HG02885 (cell line): ENCODE data around the gene CHTF18.
"Not testable (repeated sequence)": the region's sequence is repeated elsewhere in the genome, so short reads cannot be mapped to it uniquely, and the experiment has no call there.

Source experiments
- ATAC-seq: cut with Tn5 transposase; IDR thresholded peaks from one replicate; pipeline ENCODE4 v1.9.1; 2021; ENCODE audit warnings: mild to moderate bottlenecking; ENCODE audit not compliant: unreplicated experiment, poor library complexity

The CHTF18 gene

DNA sequence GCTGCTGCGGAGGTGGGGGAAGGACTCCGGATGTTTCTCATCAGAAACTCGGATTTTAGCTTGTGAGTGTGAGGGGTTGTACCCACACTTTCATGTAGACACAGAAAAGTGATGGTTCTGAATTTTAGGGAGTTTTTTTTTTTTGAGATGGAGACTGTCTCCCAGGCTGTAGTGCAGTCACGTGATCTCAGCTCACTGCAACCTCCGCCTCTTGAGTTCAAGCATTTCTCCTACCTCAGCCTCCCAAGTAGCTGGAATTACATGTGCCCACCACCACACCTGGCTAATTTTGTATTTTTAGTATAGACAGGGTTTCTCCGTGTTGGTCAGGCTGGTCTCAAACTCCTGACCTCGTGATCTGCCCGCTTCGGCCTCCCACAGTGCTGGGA lies 34.5 kb downstream of the CHTF18 start:
- ATAC-seq, result no peak

DNA sequence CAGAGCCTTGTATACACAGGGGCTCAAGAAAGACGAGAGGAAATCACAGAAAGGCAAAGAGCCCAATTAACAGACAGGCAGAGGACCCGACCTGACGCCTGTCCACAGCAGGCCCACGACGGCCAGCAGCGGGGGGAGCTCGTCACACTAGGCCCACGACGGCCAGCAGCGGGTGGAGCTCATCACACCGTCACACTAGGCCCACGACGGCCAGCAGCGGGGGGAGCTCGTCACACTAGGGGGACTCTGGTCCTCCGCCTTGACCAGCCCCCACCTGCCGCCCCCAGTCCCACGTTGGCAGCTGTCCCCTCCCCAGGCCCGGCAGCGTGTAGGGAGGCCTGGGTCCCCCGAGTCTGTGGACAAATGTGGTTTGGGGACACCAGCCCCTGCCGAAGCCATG lies 35.8 kb downstream of the CHTF18 start:
- ATAC-seq, result no peak

DNA sequence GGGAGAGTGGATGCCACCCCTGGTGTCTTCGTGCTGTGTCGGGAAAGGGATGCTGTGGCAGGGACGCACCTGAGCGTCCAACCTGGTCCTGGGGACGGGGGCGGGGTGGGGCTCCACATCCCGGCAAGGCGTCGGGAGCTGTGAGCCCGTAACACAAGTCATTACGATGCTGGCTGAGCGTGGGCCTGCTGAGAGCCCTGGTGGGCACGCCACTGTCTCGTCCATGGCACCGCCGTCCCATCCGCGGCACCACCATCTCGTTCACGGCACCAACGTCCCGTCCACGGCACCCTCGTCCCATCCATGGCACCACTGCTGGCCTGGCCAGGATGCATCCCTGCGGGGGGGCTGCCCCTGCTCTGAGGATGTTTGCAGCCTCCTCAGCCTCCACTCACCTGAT lies 36.2 kb downstream of the CHTF18 start:
- no peak for ATAC-seq

DNA sequence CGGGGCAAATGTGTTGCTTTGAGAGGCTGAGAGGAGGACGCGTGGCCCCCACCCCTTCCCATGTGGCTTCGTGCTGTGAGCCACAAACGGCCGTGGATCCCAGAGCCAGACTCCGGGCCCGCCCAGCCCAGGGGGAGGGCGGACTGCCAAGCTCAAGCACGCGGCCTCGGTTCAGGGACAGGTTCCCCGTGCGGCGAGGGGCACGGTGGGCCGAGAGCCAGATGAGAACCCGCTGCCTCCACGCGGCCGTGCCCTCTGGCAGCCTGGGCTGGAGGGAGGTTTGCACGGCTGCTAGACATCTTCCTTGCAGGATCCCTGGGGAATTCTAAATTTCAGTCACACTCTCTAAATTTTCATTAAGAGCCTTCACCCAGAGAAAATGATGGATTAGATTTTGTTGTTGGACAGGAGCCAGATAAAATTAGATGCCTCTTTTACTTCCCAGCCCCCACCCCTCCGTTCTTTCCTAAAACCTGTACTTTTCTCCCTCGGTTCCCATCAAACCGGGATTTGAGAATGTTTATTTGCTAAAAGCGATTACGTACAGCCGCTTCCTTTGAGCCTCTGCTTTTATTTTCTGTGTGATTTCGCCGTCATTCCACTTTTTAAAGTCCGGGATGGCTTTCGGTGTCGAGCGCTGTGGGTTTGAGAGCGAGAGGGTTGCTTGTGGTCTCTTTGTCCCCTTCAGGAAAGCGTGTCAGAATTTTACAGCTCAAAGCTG lies 37.1 kb downstream of the CHTF18 start:
- no peak for ATAC-seq

DNA sequence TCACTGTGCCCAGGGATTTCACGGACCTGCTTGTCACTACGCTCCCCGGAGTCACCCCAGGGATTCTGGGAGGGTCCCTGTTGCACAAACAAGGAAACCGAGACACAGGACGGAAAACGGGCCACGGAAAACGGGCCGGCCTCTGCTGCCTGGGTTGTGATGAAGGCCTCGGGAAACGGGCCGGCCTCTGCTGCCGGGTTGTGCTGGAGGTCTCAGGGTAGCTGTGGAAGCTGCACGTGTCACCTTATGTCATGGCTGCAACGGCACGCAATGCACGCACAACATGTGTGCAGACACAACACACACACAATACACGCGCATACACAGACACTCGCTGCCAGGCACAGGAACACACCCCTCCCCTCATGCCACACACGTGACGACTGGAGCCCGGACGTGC lies 39.1 kb downstream of the CHTF18 start:
- no peak for ATAC-seq

DNA sequence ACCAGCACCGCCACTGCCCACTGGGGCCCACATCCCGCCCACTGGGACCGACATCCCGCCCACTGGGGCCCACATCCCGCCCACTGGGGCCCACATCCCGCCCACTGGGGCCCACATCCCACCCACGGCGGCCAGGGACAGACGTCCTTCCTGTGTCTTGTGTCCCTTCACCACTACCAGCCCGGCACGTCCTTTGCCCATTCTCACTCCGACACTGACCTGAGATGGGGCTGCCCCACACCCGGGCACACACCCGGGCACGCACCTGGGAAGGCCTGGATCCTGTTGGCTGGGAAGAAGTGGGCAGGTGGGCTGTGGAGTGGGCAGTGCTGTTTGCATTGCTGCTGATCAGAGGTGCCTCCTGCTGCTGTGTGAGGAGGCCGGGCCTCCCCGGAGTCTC lies 40.5 kb downstream of the CHTF18 start:
- no peak for ATAC-seq

DNA sequence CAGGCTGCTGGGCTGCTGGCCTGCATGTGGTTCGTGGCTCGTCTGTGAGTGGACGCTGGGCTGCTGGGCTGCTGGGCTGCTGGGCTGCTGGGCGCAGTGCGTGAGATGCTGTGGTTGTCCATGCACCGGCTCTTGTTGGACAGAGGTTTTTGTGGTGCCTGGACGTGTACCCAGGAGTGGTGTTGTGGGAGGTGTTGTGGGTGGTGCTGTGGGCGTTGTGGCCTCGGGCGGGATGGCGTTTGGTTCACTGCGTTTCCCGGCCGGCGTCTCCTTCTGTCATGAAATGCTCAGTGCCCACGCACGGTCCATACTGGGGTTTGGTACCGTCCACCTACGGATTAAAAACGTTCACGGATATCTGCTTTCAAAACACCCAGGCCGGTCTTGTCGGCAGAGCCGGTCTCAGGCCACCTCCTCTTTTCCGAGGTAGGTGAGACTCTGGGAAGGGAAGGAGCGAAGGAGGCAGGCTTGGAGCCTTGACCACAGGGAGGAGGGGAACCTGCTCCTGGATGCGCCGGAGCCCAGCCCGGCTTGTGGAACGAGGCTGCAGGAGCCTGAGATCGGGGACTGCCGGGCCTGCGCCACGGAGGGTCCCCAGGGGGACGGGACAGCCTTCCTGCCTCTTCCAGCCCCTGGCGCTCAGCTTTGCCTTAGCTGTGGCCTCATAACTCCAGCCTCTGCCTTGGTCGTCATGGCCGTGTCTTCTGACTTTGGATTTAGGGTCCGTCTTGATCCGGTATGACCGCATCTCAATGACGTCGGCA lies 41.9 kb downstream of the CHTF18 start:
- no peak for ATAC-seq

DNA sequence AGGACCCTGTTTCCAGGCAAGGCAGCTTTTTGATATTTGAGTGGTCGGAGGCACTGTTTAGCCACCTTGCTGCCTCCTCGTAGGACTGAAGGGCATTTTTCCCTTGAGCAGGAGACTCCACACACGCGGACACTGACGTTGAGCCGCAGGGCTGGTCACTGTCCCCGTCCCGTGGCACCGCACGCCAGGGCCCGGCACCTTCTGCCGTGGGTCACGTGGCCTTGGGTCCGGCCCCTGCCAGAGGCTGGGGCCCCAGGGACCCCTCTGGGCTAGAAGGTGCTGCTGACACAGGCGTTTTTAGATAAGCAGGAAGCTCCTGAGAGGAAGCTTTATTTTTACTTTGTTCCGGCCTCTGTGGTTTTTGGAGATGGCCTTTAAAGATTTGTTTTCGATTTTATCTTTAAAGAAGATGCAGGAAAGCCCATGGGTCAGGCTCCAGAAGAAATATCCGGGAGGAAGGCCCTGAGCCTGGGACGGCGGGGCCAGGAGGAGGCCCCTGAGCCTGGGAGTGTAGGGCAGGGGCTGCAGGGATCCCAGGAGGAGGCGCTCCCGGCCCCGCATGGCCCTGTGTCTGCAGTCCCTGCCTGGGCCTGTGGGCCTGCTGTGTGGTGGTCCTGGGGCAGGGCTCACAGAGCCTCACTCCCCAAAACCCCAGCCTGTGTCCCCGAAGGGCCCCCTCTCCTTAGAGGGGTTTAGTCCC lies 42.6 kb downstream of the CHTF18 start:
- ATAC-seq, result no peak

DNA sequence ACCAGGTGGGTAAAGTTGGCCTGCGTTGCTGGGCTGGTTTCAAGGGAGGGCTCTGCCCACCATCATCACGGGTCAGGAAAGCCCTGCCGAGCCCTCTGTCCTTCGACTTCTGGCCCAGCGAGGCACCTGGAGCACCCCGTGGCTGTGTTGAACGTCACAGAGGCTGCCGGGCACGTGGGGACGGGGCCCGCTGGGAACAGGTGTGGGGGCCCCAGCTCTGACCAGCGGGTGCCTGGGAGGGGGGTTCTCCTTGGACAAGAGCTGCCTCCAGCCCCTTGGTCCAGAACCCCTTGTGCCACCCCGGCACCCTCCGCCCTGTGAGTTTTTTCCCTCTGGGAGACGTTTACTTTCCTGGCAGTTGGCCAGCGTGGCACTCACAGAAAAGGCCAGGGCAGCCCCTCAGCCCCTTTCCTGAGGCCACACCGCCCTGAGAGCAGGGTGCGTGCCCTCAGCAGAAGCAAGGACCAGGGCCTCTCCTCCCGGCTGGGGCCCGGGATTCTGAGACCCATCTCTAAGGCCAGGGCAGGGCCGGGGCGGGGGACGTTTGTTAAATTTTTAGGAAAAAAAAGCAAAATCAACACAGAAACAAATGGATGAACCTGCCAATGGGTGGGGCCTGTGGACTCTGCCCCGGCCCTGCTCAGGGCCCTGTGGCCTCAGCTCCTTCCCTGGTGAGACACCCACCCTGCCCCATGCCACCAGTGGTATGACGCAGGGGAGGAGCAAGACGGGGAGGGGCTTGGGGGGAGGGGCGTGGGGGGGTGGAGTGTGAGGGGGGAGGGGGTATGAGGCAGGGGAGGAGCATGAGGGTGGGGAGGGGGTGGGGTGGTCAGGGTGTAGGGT lies 43.4 kb downstream of the CHTF18 start:
- ATAC-seq, result no peak

DNA sequence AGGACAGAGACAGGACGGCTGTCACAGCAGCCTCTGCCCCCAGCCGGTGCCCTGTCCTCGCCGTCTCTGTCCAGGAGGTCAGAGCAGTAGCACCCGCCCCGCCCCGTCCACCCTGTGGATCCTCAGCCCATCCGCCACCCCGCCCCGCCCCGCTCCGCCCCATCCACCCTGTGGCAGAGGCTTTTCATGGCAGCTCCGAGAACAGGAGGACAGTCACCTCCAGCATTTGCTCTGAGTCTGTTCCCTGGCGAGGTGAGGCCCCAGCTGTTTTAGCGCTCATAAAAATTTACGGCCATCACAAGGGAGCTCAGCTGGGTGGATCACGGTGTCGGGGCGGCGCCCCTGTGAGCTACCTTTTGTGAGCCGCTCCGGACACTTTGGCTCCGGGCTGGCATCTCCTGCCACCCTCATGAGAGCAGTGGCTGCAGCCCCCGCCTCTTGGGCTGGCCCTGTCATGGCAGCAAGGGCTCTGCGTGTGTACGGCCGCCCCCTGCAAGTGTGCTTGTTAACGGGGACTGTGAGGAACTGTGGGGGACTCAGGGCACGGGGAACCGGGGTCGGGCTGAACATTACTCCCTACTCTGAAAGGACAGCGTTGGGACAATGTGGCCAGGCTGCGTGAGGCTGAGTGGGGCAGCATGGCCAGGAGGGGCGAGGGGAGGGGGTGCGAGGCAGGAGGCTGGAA lies 44.4 kb downstream of the CHTF18 start:
- no peak for ATAC-seq

DNA sequence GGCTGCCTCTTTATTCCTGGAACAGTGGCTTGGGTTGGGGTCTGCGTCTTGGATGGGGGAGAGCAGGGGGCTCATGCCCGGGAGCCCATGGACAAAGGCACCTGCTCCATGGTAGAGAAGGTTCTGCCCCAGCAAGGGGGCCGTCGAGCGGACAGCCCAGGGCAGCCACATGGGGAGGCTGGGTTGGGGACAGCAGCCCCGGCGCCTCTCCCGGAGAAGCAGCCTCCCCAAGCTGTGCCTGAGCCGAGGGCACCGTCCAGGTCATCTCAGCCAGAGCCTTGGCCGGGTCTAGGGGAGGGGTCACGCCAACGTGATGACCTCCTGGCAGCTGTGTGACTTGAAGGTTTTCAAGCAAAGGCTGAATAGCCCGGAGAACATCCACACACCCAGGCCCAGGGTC lies 45.0 kb downstream of the CHTF18 start:
- ATAC-seq, result no peak

DNA sequence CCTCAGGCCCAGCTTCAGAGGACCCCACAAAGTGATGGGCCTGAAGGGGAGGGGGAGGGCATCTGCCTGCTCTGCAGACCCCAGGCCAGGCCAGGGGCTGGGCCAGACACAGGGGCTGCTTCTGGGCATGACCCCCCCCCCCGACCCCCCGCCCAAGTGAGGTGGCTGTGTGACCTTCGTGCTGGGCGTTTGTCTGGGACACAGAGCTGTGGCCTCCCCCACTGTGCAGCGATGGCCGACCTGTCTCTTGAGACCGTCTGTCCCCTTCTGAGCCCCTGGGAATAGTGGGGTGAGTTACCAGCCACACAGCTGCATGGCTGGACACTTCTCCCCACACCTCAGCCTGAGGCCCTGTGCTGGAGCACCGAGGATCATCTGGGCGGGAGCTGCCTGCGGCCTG lies 47.0 kb downstream of the CHTF18 start:
- ATAC-seq, result no peak

DNA sequence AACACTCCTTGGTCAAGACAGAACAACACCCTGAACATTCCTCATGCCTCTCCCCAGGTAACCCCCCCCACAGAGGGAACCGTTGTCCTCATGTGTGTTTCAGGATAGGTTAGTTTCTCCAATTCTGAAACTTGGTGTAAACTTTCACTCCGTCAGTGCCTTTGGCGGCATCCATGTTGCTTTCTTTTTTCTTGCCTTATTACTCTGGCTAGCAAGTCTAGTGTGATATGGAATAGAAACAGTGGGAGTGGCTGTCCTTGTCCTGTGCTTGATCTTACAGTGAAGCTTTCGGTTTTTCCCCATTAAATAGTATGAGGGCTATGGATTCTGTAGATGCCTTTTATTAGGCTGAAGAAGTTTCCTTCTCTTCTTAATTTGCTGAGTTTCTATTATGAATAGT lies 47.8 kb downstream of the CHTF18 start:
- ATAC-seq, result no peak

DNA sequence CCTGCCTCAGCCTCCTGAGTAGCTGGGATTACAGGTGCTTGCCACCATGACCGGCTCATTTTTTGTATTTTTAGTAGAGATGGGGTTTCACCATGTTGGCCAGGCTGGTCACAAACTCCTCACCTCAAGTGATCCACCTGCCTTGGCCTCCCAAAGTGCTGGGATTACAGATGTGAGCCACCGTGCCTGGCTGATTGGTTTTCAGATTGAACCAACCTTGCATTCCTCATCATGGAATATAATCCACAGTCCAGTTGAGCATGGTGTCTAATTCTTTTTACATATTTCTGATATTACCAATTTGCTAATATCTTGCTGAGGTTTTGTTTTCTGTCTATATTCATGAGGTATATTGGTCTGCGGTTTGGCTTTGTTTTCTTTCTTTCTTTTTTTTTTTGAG lies 48.4 kb downstream of the CHTF18 start:
- not testable (repeated sequence) for ATAC-seq

DNA sequence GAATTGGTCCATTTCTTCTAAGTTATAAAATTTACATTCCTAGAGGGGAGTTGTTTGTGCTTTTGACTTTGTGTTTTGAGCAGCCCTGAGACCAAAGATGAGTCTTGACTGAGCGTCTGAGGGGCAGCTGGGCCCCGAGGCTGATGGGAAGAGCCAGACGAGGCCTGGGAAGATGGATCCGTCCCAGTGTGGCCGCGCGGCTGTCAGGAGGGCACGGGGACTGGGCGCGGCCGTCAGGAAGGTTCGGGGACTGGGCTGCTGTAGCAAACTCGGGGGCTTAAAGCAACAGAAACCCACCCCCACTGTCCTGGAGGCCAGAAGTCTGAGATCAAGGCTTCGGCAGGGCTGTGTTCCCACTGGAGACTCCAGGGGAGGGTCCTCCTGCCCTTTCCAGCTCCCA lies 50.3 kb downstream of the CHTF18 start:
- no peak for ATAC-seq

DNA sequence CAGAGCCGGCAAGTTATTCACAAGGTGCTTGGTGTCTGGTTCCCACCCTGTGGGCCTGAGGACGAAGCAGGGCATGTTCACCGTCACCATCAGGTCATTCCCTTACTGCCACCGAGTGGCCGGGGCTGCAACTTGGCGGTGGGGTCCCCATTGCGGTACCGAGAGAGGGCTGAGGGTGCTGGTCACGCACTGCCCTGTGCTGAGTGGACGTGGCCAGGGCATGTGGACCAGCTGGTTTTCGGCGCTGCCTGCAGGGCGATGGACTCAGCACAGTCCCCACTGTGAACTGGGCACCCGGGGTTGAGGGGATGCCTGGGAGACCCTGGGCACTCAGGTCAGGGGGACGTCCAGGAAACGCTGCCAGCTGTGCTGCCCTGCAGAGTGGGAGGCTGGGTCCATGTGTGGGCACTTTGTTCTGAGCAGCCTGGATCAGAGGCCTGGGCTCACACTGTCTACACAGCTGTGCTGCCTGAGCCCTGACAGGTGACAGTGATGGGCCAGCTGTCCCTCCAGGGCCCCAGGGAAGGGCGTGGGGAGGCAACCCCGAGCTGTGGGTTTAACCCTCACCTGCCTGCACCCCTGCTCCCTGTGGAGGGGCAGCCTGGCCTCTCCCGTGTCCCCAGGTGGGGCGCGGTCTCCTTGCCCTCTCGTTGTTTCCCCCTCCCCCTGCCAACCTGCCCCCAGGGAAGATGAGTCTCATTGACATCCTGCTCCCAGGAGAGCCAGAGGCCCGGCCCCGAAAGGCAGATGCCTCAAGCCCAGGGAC lies 51.4 kb downstream of the CHTF18 start:
- no peak for ATAC-seq

DNA sequence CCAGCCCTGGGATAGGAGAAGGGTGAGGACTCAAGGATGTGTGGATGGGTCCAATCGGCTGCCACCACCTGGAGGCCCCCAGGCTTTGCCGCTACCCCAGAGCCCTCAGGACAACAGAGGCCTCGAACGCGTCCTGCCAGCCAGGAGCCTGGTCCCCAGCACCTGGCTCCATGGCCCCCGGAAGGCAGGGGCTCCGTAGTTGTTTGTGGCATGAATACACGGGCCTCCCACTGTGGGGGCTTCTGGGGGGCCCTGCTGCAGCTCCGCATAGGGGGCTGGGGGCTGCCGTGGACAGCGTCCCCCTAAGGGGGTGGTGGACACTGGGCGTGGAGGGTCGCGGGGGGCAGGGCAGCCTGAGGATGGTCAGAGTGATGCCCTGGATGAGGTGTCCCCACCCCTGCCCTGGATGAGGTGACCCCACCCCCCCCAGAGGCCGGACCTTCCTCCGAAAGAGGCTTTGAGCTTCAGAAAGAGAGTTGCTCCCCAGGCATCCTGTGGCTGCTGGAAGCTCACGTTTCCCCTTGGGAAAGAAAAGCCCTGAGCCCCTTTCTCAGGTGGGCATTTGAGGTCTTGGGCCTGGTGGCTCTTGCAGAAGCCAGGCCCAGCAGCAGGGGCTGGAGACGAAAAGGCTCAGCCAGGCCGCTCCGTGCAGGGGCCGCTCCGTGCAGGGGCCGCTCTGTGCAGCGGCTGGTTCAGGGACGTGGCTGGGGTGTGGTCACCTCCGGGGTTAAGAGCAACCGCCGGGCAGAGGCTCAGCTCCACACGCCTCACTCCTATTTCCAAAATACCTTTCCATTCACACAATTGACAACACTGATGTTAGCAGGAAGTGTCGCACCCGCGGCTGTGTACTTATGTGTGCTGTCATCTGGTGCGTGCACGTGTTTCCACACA lies 52.4 kb downstream of the CHTF18 start:
- ATAC-seq, result no peak

DNA sequence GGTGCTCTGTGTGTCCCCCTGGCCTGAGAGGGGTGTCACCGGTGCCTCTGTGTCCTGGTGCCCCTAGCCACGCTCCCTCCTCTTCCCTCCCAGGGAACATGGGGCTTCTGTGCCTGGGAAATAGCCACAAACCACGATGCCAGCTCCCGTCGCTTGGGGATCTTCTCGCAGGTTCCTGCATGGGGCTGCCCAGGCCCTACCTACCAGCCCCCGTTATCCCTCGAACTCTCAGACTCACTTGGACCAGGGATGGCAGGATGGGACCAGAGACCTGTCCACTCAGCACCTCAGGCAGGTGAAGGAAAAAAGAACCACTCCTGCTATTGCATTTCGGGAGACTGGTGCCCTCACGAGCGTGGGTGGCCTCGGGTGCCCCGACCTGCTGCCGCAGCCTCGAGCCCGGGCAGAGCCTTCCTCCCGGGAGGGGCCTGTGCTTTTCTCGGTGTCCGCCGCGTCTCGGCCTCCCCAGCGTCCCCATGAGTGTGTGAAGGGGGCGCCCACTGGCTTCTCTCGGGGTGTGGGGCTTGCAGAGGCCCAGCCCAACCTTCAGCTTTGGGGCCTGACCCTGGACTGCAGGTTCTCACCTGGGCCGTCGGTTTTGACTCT lies 53.1 kb downstream of the CHTF18 start:
- ATAC-seq, result no peak
